Keratinocyte (primary cell): Measurements from ENCODE around the gene LRP10. TPM values are rescaled to one million over a fixed set of nuclear protein-coding genes. Genes with fewer than 3 reads are reported as not detected.

Experiments
- DNase-seq: peaks from one replicate; pipeline ENCODE4 v3.0.0-alpha.2; 2011; ENCODE audit warnings: low read depth, missing footprints, low spot score
- FAIRE-seq: peaks from 2 replicates; lab custom pipeline; 2011; peaks lifted over from hg19 to GRCh38; lab: Jason Lieb, UNC
- H2AFZ ChIP-seq: 2 replicates; pipeline ENCODE4 v1.6.0; 2012; ENCODE audit warnings: low read length, control low read depth, inconsistent platforms; ENCODE audit not compliant: control insufficient read depth
- H3K27ac ChIP-seq: 2 replicates; pipeline ENCODE4 v1.5.1; 2011; ENCODE audit warnings: low read length; ENCODE audit not compliant: control insufficient read depth, insufficient read depth
- H3K27me3 ChIP-seq: 3 replicates; pipeline ENCODE4 v1.6.0; 2011; ENCODE audit warnings: low read length; ENCODE audit not compliant: control insufficient read depth, insufficient read depth; ENCODE audit errors: extremely low read depth
- H3K36me3 ChIP-seq, 2 experiments: 2 replicates in 1 of 2; 3 replicates in 1 of 2; pipeline ENCODE4 v1.5.1; 2011; ENCODE audit warnings: low read length in 2 of 2, mild to moderate bottlenecking in 1 of 2; ENCODE audit not compliant: control insufficient read depth in 2 of 2, insufficient read depth in 2 of 2; ENCODE audit errors: extremely low read depth in 1 of 2
- H3K4me1 ChIP-seq: 3 replicates; pipeline ENCODE4 v1.5.1; 2011; ENCODE audit warnings: low read length; ENCODE audit not compliant: control insufficient read depth, insufficient read depth; ENCODE audit errors: extremely low read depth
- H3K4me2 ChIP-seq: 3 replicates; pipeline ENCODE4 v1.6.0; 2011; ENCODE audit warnings: low read depth, low read length; ENCODE audit not compliant: control insufficient read depth, insufficient read depth; ENCODE audit errors: extremely low read depth
- H3K4me3 ChIP-seq, 3 experiments: fragments of 200-600 bp in 1 of 3; sonication (generic) in 1 of 3; 2 replicates in 2 of 3; 3 replicates in 1 of 3; pipeline ENCODE4 v1.5.1; 2011 to 2016; ENCODE audit warnings: low read length in 3 of 3, mild to moderate bottlenecking in 3 of 3, control low read depth in 2 of 3, inconsistent platforms in 1 of 3, low read depth in 1 of 3, mixed read lengths in 1 of 3, mixed run types in 1 of 3, moderate library complexity in 1 of 3; ENCODE audit not compliant: control insufficient read depth in 2 of 3, insufficient read depth in 2 of 3; ENCODE audit errors: extremely low read depth in 1 of 3
- H3K79me2 ChIP-seq: 2 replicates; pipeline ENCODE4 v1.6.0; 2012; ENCODE audit warnings: low read length; ENCODE audit not compliant: control insufficient read depth, insufficient read depth
- H3K9ac ChIP-seq: 3 replicates; pipeline ENCODE4 v1.6.0; 2011; ENCODE audit warnings: low read length; ENCODE audit not compliant: control insufficient read depth, insufficient read depth; ENCODE audit errors: extremely low read depth
- H3K9me1 ChIP-seq: 3 replicates; pipeline ENCODE4 v1.6.0; 2011; ENCODE audit warnings: low read length; ENCODE audit not compliant: control insufficient read depth, insufficient read depth; ENCODE audit errors: extremely low read depth
- H3K9me3 ChIP-seq: 2 replicates; pipeline ENCODE4 v1.5.1; 2012; ENCODE audit warnings: low read depth, low read length; ENCODE audit not compliant: control insufficient read depth
- H4K20me1 ChIP-seq: 3 replicates; pipeline ENCODE4 v1.6.0; 2011; ENCODE audit warnings: low read length; ENCODE audit not compliant: control insufficient read depth, insufficient read depth; ENCODE audit errors: extremely low read depth
- CTCF ChIP-seq, 3 experiments: IDR thresholded peaks in 1 of 3; conservative IDR thresholded peaks in 1 of 3; optimal IDR thresholded peaks in 1 of 3; 2 replicates in 2 of 3; 3 replicates in 1 of 3; pipeline versions ENCODE3 to v1.5.1; 2011; ENCODE audit warnings: low read length in 3 of 3, mild to moderate bottlenecking in 3 of 3, moderate library complexity in 2 of 3, control low read depth in 1 of 3, inconsistent platforms in 1 of 3; ENCODE audit not compliant: insufficient read depth in 2 of 3; ENCODE audit errors: extremely low read depth in 1 of 3
- EZH2 ChIP-seq: IDR thresholded peaks from one replicate; pipeline ENCODE4 v1.6.1; 2012; ENCODE audit warnings: inconsistent platforms, mild to moderate bottlenecking, low read length, moderate library complexity
- dilution Hi-C: fragments of 300-500 bp; cut with MboI; formaldehyde crosslinking; loops from one replicate; pipeline ENCODE4 v1.7.0; 2020; ENCODE audit warnings: low sequenced_read_pairs; ENCODE audit not compliant: extremely low pct_ligation_motif_present
- polyA plus RNA-seq, 5 experiments: library from polyadenylated mRNA; depleted of rRNA in 3 of 5; stranded (reverse) in 3 of 5; stranded (forward) in 1 of 5; unstranded in 1 of 5; fragments of >200 nt; gene quantifications; 1 replicate in 1 of 5; 2 replicates in 3 of 5; 3 replicates in 1 of 5; pipeline versions ENCODE4 v1.2.1 to v1.2.3, GENCODE V29; 2011 to 2012; ENCODE audit warnings: missing spikeins in 2 of 5, low read depth in 1 of 5, low replicate concordance in 1 of 5

Gene LRP10
- polyA plus RNA-seq, 1 donor (not counting 4 experiments of a cell fraction or from before 2014, with no cell fraction given) = 36.7 TPM

GRCh38 chr14:22870811-22871223 is 723 bp upstream of the LRP10 start:
- H3K4me1 ChIP-seq = peaks cover 20% of the 10 kb centered on the region
- H3K36me3 ChIP-seq = peaks cover 18 to 19% of the 10 kb centered on the region in 2 experiments
- H3K4me3 ChIP-seq = peak overlapping the region; percentile 88 to 96 (median 95)
- H3K79me2 ChIP-seq = peaks cover 25% of the 10 kb centered on the region
- FAIRE-seq (no peak), DNase-seq (no peak)
- H3K9me1 ChIP-seq = no peaks in the 10 kb centered on the region
- H3K4me2 ChIP-seq = peak overlapping the region; percentile 99
- H2AFZ ChIP-seq = peak overlapping the region; percentile 79
- dilution Hi-C loops = no loop called here
- no peaks in the 10 kb centered on the region for H3K9me3 ChIP-seq
- no peaks in the 10 kb centered on the region for H4K20me1 ChIP-seq
- TF ChIP-seq CTCF (optimal IDR thresholded peaks at IDR 0.05 in 1 of 3, IDR thresholded peaks at IDR 0.05 in 1 of 3, conservative IDR thresholded peaks at IDR 0.05 in 1 of 3; ENCODE audit: extremely low read depth in 1 of 3, insufficient read depth in 2 of 3, low read length in 3 of 3) (no peak), EZH2 (no peak)
- H3K9ac ChIP-seq = peak overlapping the region; percentile 85
- H3K27ac ChIP-seq = peak overlapping the region; percentile 93
- H3K27me3 ChIP-seq = no peaks in the 10 kb centered on the region

- peaks cover 25% of the 10 kb centered on the region for H3K79me2 ChIP-seq
- peak overlapping the region; percentile 92 for H2AFZ ChIP-seq
- H3K36me3 ChIP-seq = peaks cover 28 to 33% of the 10 kb centered on the region in 2 experiments
- H3K9ac ChIP-seq = peak overlapping the region; percentile 85
- peak overlapping the region; percentile 88 to 96 (median 95) for H3K4me3 ChIP-seq
- H3K9me3 ChIP-seq = no peaks in the 10 kb centered on the region
- dilution Hi-C loops = no loop called here
- peaks cover 20% of the 10 kb centered on the region for H3K4me1 ChIP-seq
- H3K27me3 ChIP-seq = no peaks in the 10 kb centered on the region
- H3K4me2 ChIP-seq = peak overlapping the region; percentile 99
- TF ChIP-seq CTCF (optimal IDR thresholded peaks at IDR 0.05 in 1 of 3, IDR thresholded peaks at IDR 0.05 in 1 of 3, conservative IDR thresholded peaks at IDR 0.05 in 1 of 3; ENCODE audit: extremely low read depth in 1 of 3, insufficient read depth in 2 of 3, low read length in 3 of 3) = peak; percentile 82 to 99 (median 91)
- no peak for TF ChIP-seq EZH2
- DNase-seq = no peak
- H3K27ac ChIP-seq = peak overlapping the region; percentile 93
- no peaks in the 10 kb centered on the region for H4K20me1 ChIP-seq
- FAIRE-seq = no peak
- H3K9me1 ChIP-seq = no peaks in the 10 kb centered on the region
Measured at GRCh38 chr14:22872033-22872832, 693 bp downstream of the LRP10 start.
